ENCODE results near the gene IFITM5.

- no peak for TF ChIP-seq CTCF (IDR thresholded peaks at IDR 0.05; ENCODE audit: low read depth, low read length, poor library complexity, severe bottlenecking)
- TF ChIP-seq EZH2phosphoT487 (IDR thresholded peaks at IDR 0.05; ENCODE audit: borderline replicate concordance, low read length), result no peak
Observed at GRCh38 chr11:334264-334994, 35.1 kb upstream of the IFITM5 start.

All from DOHH2 (cell line).